Measurements from ENCODE around the gene CHCHD10. TPM values are rescaled to one million over a fixed set of nuclear protein-coding genes. Genes with fewer than 3 reads are reported as not detected.

Gene CHCHD10
- total and polyA plus RNA-seq, 2 donors from 2014 or later, result 190 to 1,445 TPM

GRCh38 chr22:23750367-23750713 lies 17.4 kb downstream of the CHCHD10 start:
- Histone ChIP-seq H3K27ac (ENCODE audit: low read depth in 2 of 2, low read length in 2 of 2) (peak overlapping the region in 1 of 2 donors; percentile 4), H3K36me3 (ENCODE audit: control insufficient read depth in 2 of 3, insufficient read depth in 3 of 3, low read length in 3 of 3) (no peaks in the 10 kb centered on the region), H3K4me3 (ENCODE audit: low read length in 3 of 3) (peak overlapping the region; percentile 50 to 78 (median 55)), H3K9me3 (ENCODE audit: control insufficient read depth in 2 of 3, insufficient read depth in 1 of 3, low read length in 3 of 3) (no peaks in the 10 kb centered on the region), H3K27me3 (ENCODE audit: control insufficient read depth, insufficient read depth, low read length) (no peaks in the 10 kb centered on the region), H3K9ac (ENCODE audit: low read length in 3 of 3) (peak overlapping the region; percentile 10 to 86 (median 72)), H3K4me1 (ENCODE audit: control insufficient read depth in 2 of 3, insufficient read depth in 2 of 3, low read depth in 1 of 3, low read length in 3 of 3) (peaks cover 0 to 7% (median 0%) of the 10 kb centered on the region in 3 donors)
- no peak for TF ChIP-seq CTCF (IDR thresholded peaks at IDR 0.05; ENCODE audit: borderline replicate concordance, extremely low read depth, insufficient read depth)
- intact Hi-C loops (cut with DNase I), result no loop called here
- FAIRE-seq, result no peak
- no peak for DNase-seq

DNA sequence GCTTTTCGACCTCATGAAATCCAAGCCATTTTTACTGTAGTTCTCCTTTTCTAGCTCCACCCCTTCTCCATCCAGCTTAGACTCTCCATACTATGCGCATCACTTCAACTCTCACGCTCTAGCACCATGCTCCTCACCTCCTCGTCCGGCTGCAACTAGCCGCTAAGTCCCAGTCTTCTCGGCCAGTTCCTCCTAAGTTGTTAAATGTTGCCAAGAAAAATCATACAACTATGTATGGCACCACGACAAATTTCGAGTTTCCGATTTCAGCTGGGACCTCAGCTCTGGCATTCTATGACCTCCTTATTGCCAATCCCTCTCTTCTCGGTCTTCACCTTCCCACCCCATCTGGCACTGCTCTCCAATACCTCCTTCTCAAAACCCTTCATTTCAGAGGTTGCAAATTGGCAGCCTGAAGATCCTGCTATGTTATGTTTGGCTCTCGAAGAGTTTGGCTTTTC lies 17.9 kb downstream of the CHCHD10 start:
- Histone ChIP-seq H3K27ac (ENCODE audit: low read depth in 2 of 2, low read length in 2 of 2) (no peak overlapping the region), H3K9me3 (ENCODE audit: control insufficient read depth in 2 of 3, insufficient read depth in 1 of 3, low read length in 3 of 3) (no peaks in the 10 kb centered on the region), H3K36me3 (ENCODE audit: control insufficient read depth in 2 of 3, insufficient read depth in 3 of 3, low read length in 3 of 3) (no peaks in the 10 kb centered on the region), H3K9ac (ENCODE audit: low read length in 3 of 3) (no peak overlapping the region), H3K4me3 (ENCODE audit: low read length in 3 of 3) (peak overlapping the region in 1 of 3 donors; percentile 78), H3K27me3 (ENCODE audit: control insufficient read depth, insufficient read depth, low read length) (no peaks in the 10 kb centered on the region), H3K4me1 (ENCODE audit: control insufficient read depth in 2 of 3, insufficient read depth in 2 of 3, low read depth in 1 of 3, low read length in 3 of 3) (peaks cover 0 to 7% (median 0%) of the 10 kb centered on the region in 3 donors)
- FAIRE-seq, result no peak
- peak in 1 of 5 donors; percentile 7 for DNase-seq
- no peak for TF ChIP-seq CTCF (IDR thresholded peaks at IDR 0.05; ENCODE audit: borderline replicate concordance, extremely low read depth, insufficient read depth)
- intact Hi-C loops (cut with DNase I), result no loop called here

GRCh38 chr22:23745791-23746190 lies 22.0 kb downstream of the CHCHD10 start:
- peaks cover 0 to 17% (median 15%) of the 10 kb centered on the region in 3 donors for H3K36me3 ChIP-seq (ENCODE audit: control insufficient read depth in 2 of 3, insufficient read depth in 3 of 3, low read length in 3 of 3)
- H3K27me3 ChIP-seq (ENCODE audit: control insufficient read depth, insufficient read depth, low read length), result no peaks in the 10 kb centered on the region
- FAIRE-seq, result no peak
- DNase-seq, result no peak
- no peaks in the 10 kb centered on the region for H3K9me3 ChIP-seq (ENCODE audit: control insufficient read depth in 2 of 3, insufficient read depth in 1 of 3, low read length in 3 of 3)
- intact Hi-C loops (cut with DNase I), result no loop called here
- no peak overlapping the region for H3K4me3 ChIP-seq (ENCODE audit: low read length in 3 of 3)
- H3K4me1 ChIP-seq (ENCODE audit: control insufficient read depth in 2 of 3, insufficient read depth in 2 of 3, low read depth in 1 of 3, low read length in 3 of 3), result peaks cover 0 to 7% (median 0%) of the 10 kb centered on the region in 3 donors
- no peak overlapping the region for H3K9ac ChIP-seq (ENCODE audit: low read length in 3 of 3)
- no peak overlapping the region for H3K27ac ChIP-seq (ENCODE audit: low read depth in 2 of 2, low read length in 2 of 2)
- TF ChIP-seq CTCF (IDR thresholded peaks at IDR 0.05; ENCODE audit: borderline replicate concordance, extremely low read depth, insufficient read depth), result no peak

DNA sequence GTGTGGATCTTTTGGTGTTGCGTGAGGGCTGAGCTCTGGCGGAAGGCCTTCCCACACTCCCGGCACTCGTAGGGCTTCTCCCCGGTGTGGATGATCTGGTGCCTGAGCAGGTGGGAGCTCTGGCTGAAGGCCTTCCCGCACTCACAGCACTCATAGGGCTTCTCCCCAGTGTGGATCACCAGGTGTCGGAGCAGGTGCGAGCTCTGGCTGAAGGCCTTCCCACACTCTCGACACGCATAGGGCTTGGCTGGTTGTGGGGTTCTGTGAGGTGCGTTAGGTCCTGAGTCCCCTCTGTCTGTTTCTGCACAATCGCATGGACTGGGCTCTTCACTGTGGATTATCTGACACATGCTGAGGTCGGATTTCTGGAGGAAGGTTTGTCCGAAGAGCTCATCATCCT lies 23.3 kb downstream of the CHCHD10 start:
- FAIRE-seq (no peak), DNase-seq (no peak)
- no peak for TF ChIP-seq CTCF (IDR thresholded peaks at IDR 0.05; ENCODE audit: borderline replicate concordance, extremely low read depth, insufficient read depth)
- no peaks in the 10 kb centered on the region for H3K9me3 ChIP-seq (ENCODE audit: control insufficient read depth in 2 of 3, insufficient read depth in 1 of 3, low read length in 3 of 3)
- H3K36me3 ChIP-seq (ENCODE audit: control insufficient read depth in 2 of 3, insufficient read depth in 3 of 3, low read length in 3 of 3), result peaks cover 0 to 17% (median 15%) of the 10 kb centered on the region in 3 donors
- H3K9ac ChIP-seq (ENCODE audit: low read length in 3 of 3), result no peak overlapping the region
- H3K27ac ChIP-seq (ENCODE audit: low read depth in 2 of 2, low read length in 2 of 2), result no peak overlapping the region
- no peaks in the 10 kb centered on the region for H3K27me3 ChIP-seq (ENCODE audit: control insufficient read depth, insufficient read depth, low read length)
- intact Hi-C loops (cut with DNase I), result no loop called here
- H3K4me1 ChIP-seq (ENCODE audit: control insufficient read depth in 2 of 3, insufficient read depth in 2 of 3, low read depth in 1 of 3, low read length in 3 of 3), result no peaks in the 10 kb centered on the region
- no peak overlapping the region for H3K4me3 ChIP-seq (ENCODE audit: low read length in 3 of 3)
